Posterior cingulate gyrus (tissue), 11 donors: Measurements from ENCODE around the gene SAE1.
"Not testable (repeated sequence)": the region's sequence is repeated elsewhere in the genome, so short reads cannot be mapped to it uniquely, and the experiment has no call there.

Experiments
- DNase-seq, 10 donors: peaks; one replicate each; pipeline versions ENCODE4 v3.0.0 to v3.0.0-alpha.2; 2020 to 2021; ENCODE audit warnings: mixed read lengths in 3 of 10
- intact Hi-C: fragments of 100-400 bp; cut with DNase I; formaldehyde crosslinking; loops from one replicate; pipeline ENCODE4 v1.15.1; 2023

Gene SAE1

GRCh38 chr19:47123406-47123805, 7.2 kb upstream of the SAE1 start:
- DNase-seq: peak in 1 of 10 donors; percentile 1
- intact Hi-C loops: no loop called here

- intact Hi-C loops: loop anchor here (1.0 kb wide), 2 partner anchors 46 to 90 kb away; no protein-coding TSS in a partner anchor
- DNase-seq: peak in 1 of 10 donors; percentile 16
Observed at GRCh38 chr19:47124937-47125668, 5.5 kb upstream of the SAE1 start.

- intact Hi-C loops: loop anchor here (1.0 kb wide), 2 partner anchors 46 to 90 kb away; no protein-coding TSS in a partner anchor
- DNase-seq: no peak
Observed at GRCh38 chr19:47125669-47125938, 5.0 kb upstream of the SAE1 start.

GRCh38 chr19:47129579-47129978, 1.1 kb upstream of the SAE1 start:
- intact Hi-C loops: no loop called here
- no peak for DNase-seq

GRCh38 chr19:47130120-47130588, 481 bp upstream of the SAE1 start:
- intact Hi-C loops: no loop called here

GRCh38 chr19:47132194-47132852, 1.7 kb downstream of the SAE1 start:
- DNase-seq: peak in 1 of 10 donors; percentile 7
- intact Hi-C loops: no loop called here

More at GRCh38 chr19:47130120-47130588, 481 bp upstream of the SAE1 start:
- peak in 1 of 10 donors; percentile 24 for DNase-seq

- intact Hi-C loops: no loop called here
- DNase-seq: no peak
Observed at GRCh38 chr19:47133021-47133471, 2.4 kb downstream of the SAE1 start.

- intact Hi-C loops: no loop called here
- DNase-seq: no peak
Observed at GRCh38 chr19:47134545-47134944, 3.9 kb downstream of the SAE1 start.

- intact Hi-C loops: no loop called here
- DNase-seq: no peak
Observed at GRCh38 chr19:47135156-47135555, 4.5 kb downstream of the SAE1 start.

GRCh38 chr19:47141252-47141651, 10.6 kb downstream of the SAE1 start:
- DNase-seq: peak in 1 of 10 donors; percentile 51
- intact Hi-C loops: not testable (repeated sequence)

GRCh38 chr19:47141695-47142094, 11.1 kb downstream of the SAE1 start:
- intact Hi-C loops: no loop called here

GRCh38 chr19:47142779-47143178, 12.1 kb downstream of the SAE1 start:
- DNase-seq: no peak
- intact Hi-C loops: no loop called here

More at GRCh38 chr19:47141695-47142094, 11.1 kb downstream of the SAE1 start:
- DNase-seq: no peak

GRCh38 chr19:47143322-47144073, 12.9 kb downstream of the SAE1 start:
- peak in 1 of 10 donors; percentile 45 for DNase-seq
- intact Hi-C loops: no loop called here

- intact Hi-C loops: no loop called here
- peak in 1 of 10 donors; percentile 38 for DNase-seq
Observed at GRCh38 chr19:47144630-47145029, 14.0 kb downstream of the SAE1 start.

GRCh38 chr19:47145639-47146486, 15.2 kb downstream of the SAE1 start:
- DNase-seq: peak in 1 of 10 donors; percentile 2
- intact Hi-C loops: no loop called here

GRCh38 chr19:47146920-47147319, 16.3 kb downstream of the SAE1 start:
- DNase-seq: no peak
- intact Hi-C loops: no loop called here

- intact Hi-C loops: no loop called here
- peak in 1 of 10 donors; percentile 8 for DNase-seq
Observed at GRCh38 chr19:47151627-47152026, 21.0 kb downstream of the SAE1 start.

GRCh38 chr19:47152205-47152604, 21.6 kb downstream of the SAE1 start:
- intact Hi-C loops: no loop called here
- DNase-seq: peak in 1 of 10 donors; percentile 1

GRCh38 chr19:47152632-47153031, 22.0 kb downstream of the SAE1 start:
- DNase-seq: peak in 1 of 10 donors; percentile 5
- intact Hi-C loops: no loop called here

- no peak for DNase-seq
- intact Hi-C loops: no loop called here
Observed at GRCh38 chr19:47153266-47153665, 22.6 kb downstream of the SAE1 start.
